ENCODE measurements around the gene SCN1B.

The SCN1B gene

DNA sequence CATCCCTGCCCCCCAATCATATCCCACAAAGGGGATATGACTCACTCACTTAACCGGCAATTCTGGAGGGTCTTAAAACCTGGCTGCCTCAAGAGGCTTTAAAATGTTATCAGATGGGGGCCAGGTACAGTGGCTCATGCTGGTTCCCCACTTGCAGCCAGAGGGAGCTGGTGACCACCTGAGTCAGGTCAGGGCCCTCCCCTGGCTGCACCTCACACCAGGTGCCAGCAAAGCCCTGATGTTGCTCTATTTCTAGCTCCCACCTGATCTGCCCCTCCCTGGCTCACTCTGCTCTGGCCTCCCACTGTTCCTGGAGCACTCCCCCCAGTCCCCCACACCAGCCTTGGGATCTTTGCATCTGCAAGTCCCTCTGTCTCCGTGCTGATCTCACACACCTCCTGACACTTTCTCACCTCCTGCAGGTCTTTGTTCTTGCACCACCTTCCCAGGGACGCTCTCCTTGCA lies 25.5 kb downstream of the SCN1B start:
- Histone ChIP-seq H3K4me3 (ENCODE audit: low read length, poor library complexity, severe bottlenecking) (no peak overlapping the region), H3K9me3 (ENCODE audit: insufficient read depth, low read depth, low read length) (no peaks in the 10 kb centered on the region), H3K9ac (ENCODE audit: low read depth, low read length, poor library complexity, severe bottlenecking) (no peak overlapping the region)

DNA sequence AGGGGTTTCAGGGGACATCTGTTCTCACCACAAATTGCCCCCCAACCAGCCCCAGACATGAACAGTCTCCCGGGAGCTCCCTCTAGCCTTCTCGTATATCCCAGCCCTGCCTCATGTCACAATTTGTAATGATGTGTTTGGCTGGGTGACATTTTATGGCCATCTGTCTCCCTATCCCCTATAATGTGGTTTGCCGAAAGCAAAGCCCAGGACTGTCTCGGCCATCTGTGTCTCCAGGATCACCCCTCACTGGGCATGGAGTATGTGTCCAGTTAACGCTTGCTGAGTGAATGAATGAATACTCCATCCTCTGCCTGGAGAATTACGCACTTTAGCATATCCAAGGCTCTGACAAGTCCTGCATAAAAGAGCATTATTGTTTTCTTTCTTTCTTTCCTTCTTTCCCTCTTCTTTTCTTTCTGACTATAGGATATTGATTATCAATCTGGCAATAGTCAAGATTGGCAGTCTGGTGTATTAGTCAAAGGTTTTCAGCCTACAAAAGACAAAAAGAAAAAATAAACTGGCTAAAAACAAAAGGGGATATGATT lies 26.3 kb downstream of the SCN1B start:
- no peaks in the 10 kb centered on the region for H3K9me3 ChIP-seq (ENCODE audit: insufficient read depth, low read depth, low read length)
- H3K9ac ChIP-seq (ENCODE audit: low read depth, low read length, poor library complexity, severe bottlenecking), result no peak overlapping the region
- no peaks in the 10 kb centered on the region for H3K9me2 ChIP-seq (replicated peaks; ENCODE audit: low read depth, low read length)
- no peaks in the 10 kb centered on the region for H4K20me1 ChIP-seq (ENCODE audit: insufficient read depth, low read length, poor library complexity, severe bottlenecking)
- no peaks in the 10 kb centered on the region for H3K27me3 ChIP-seq (ENCODE audit: insufficient read depth, low read length, poor library complexity, severe bottlenecking)
- no peak overlapping the region for H3K4me3 ChIP-seq (ENCODE audit: low read length, poor library complexity, severe bottlenecking)
- TF ChIP-seq, protein P1, sequence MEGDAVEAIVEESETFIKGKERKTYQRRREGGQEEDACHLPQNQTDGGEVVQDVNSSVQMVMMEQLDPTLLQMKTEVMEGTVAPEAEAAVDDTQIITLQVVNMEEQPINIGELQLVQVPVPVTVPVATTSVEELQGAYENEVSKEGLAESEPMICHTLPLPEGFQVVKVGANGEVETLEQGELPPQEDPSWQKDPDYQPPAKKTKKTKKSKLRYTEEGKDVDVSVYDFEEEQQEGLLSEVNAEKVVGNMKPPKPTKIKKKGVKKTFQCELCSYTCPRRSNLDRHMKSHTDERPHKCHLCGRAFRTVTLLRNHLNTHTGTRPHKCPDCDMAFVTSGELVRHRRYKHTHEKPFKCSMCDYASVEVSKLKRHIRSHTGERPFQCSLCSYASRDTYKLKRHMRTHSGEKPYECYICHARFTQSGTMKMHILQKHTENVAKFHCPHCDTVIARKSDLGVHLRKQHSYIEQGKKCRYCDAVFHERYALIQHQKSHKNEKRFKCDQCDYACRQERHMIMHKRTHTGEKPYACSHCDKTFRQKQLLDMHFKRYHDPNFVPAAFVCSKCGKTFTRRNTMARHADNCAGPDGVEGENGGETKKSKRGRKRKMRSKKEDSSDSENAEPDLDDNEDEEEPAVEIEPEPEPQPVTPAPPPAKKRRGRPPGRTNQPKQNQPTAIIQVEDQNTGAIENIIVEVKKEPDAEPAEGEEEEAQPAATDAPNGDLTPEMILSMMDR (conservative IDR thresholded peaks at IDR 0.05; ENCODE audit: low read length), result no peak
- no peak for TF ChIP-seq EZH2phosphoT487 (IDR thresholded peaks at IDR 0.05; ENCODE audit: borderline replicate concordance)
- no peaks in the 10 kb centered on the region for H3F3A ChIP-seq (ENCODE audit: low read depth)
- no peaks in the 10 kb centered on the region for H3K36me3 ChIP-seq (ENCODE audit: insufficient read depth, low read length)
- no peak overlapping the region for H3K4me2 ChIP-seq (ENCODE audit: low read depth, low read length, poor library complexity, severe bottlenecking)
- no peaks in the 10 kb centered on the region for H3K4me1 ChIP-seq (ENCODE audit: insufficient read depth, low read length, poor library complexity, severe bottlenecking)
- H2AFZ ChIP-seq (ENCODE audit: low read length), result no peak overlapping the region
- no peaks in the 10 kb centered on the region for H3K79me2 ChIP-seq (ENCODE audit: insufficient read depth, low read length)

More for the DNA sequence above, 25.5 kb downstream of the SCN1B start:
- Histone ChIP-seq H3K36me3 (ENCODE audit: insufficient read depth, low read length) (no peaks in the 10 kb centered on the region), H3K9me2 (replicated peaks; ENCODE audit: low read depth, low read length) (no peaks in the 10 kb centered on the region), H3K27me3 (ENCODE audit: insufficient read depth, low read length, poor library complexity, severe bottlenecking) (no peaks in the 10 kb centered on the region), H4K20me1 (ENCODE audit: insufficient read depth, low read length, poor library complexity, severe bottlenecking) (no peaks in the 10 kb centered on the region), H3K79me2 (ENCODE audit: insufficient read depth, low read length) (no peaks in the 10 kb centered on the region), H2AFZ (ENCODE audit: low read length) (no peak overlapping the region), H3F3A (ENCODE audit: low read depth) (no peaks in the 10 kb centered on the region), H3K4me2 (ENCODE audit: low read depth, low read length, poor library complexity, severe bottlenecking) (no peak overlapping the region), H3K4me1 (ENCODE audit: insufficient read depth, low read length, poor library complexity, severe bottlenecking) (no peaks in the 10 kb centered on the region)
- TF ChIP-seq, protein P1 (conservative IDR thresholded peaks at IDR 0.05; ENCODE audit: low read length), result peak; percentile 54; the same call in 1 of the 2 replicates
- no peak for TF ChIP-seq EZH2phosphoT487 (IDR thresholded peaks at IDR 0.05; ENCODE audit: borderline replicate concordance)

DNA sequence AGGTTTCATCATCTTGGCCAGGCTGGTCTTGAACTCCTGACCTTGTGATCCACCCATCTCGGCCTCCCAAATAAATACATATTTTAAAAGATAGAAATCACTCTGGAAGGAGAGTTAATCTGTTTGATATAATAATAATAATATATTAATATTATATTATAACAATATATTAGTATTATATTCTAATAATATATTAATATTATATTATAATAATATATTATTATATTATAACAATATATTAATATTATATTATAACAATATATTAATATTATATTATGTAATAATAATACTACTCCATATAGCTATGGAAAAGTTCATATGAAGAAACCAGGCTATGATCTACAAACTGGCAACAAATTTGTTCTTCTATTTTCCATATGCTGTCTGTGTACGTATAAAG lies 28.1 kb downstream of the SCN1B start:
- H3F3A ChIP-seq (ENCODE audit: low read depth), result no peaks in the 10 kb centered on the region
- H3K79me2 ChIP-seq (ENCODE audit: insufficient read depth, low read length), result no peaks in the 10 kb centered on the region
- no peak overlapping the region for H3K9ac ChIP-seq (ENCODE audit: low read depth, low read length, poor library complexity, severe bottlenecking)
- H3K9me2 ChIP-seq (replicated peaks; ENCODE audit: low read depth, low read length), result no peaks in the 10 kb centered on the region
- TF ChIP-seq EZH2phosphoT487 (IDR thresholded peaks at IDR 0.05; ENCODE audit: borderline replicate concordance), result no peak
- TF ChIP-seq, protein P1 (conservative IDR thresholded peaks at IDR 0.05; ENCODE audit: low read length), result no peak
- H3K4me2 ChIP-seq (ENCODE audit: low read depth, low read length, poor library complexity, severe bottlenecking), result no peak overlapping the region
- no peak overlapping the region for H2AFZ ChIP-seq (ENCODE audit: low read length)
- H3K9me3 ChIP-seq (ENCODE audit: insufficient read depth, low read depth, low read length), result no peaks in the 10 kb centered on the region
- no peaks in the 10 kb centered on the region for H3K36me3 ChIP-seq (ENCODE audit: insufficient read depth, low read length)
- no peaks in the 10 kb centered on the region for H4K20me1 ChIP-seq (ENCODE audit: insufficient read depth, low read length, poor library complexity, severe bottlenecking)
- H3K4me1 ChIP-seq (ENCODE audit: insufficient read depth, low read length, poor library complexity, severe bottlenecking), result no peaks in the 10 kb centered on the region
- no peaks in the 10 kb centered on the region for H3K27me3 ChIP-seq (ENCODE audit: insufficient read depth, low read length, poor library complexity, severe bottlenecking)
- no peak overlapping the region for H3K4me3 ChIP-seq (ENCODE audit: low read length, poor library complexity, severe bottlenecking)
